Fibroblast of the conjunctiva (primary cell): ENCODE results near the gene CYP2E1.
"Not testable (repeated sequence)": the region's sequence is repeated elsewhere in the genome, so short reads cannot be mapped to it uniquely, and the experiment has no call there.

Source experiments
- DNase-seq: peaks from one replicate; pipeline ENCODE4 v3.0.0-alpha.2; 2010; ENCODE audit warnings: low read depth

Gene CYP2E1

DNA sequence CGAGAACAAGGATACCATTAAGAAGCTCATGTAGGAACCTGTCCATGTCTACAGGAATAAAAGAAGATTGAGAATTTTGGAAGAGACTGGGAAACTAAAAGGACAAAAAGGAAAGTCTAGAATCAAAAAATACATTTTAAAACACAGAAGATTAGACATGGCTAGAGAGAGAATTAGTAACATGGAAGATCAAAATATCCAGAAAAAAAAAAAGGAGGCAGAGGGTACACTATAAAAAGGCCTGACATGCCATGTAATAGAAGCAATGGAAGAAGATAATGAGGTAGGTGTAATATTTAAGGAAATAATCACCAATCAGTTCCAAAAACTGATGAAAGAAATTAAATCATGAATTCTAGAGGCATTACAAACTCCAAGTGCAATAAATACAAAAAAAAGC lies 46.3 kb downstream of the CYP2E1 start:
- not testable (repeated sequence) for DNase-seq

DNA sequence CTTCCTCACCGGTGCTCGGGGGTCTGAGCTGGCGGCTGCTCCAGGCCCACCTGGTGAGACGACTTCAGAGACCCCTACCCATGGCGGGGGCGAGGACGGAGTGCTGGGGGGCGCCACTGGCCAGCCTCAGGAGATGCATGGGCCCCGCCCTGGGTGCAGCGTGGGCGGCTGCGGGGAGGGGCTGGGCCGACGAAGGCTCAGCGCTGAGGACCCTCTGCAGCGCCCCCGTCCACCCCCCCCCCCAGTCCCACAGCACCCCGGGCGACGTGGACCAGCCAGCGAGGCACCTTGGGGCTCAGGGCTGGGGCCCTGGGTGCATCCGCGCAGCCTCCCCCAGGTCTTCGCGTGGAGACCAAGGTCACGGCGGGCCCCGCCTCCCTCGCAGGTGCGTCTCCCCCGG lies 49.9 kb downstream of the CYP2E1 start:
- DNase-seq: not testable (repeated sequence)
